H1 (cell line): ENCODE measurements around the gene CHDH. TPM values are rescaled to one million over a fixed set of nuclear protein-coding genes. Genes with fewer than 3 reads are reported as not detected.

ENCODE experiments used
- CTCF ChIA-PET: fragments of 300-600 bp; sonication (Branson Sonifier 250); formaldehyde crosslinking; loops from one replicate; lab custom pipeline; 2021; ENCODE audit not compliant: partially characterized antibody; lab: Charles Lee
- POLR2A ChIA-PET: fragments of 300-600 bp; sonication (Branson Sonifier 250); formaldehyde crosslinking; loops from one replicate; lab custom pipeline; 2021; ENCODE audit warnings: inconsistent platforms; ENCODE audit not compliant: partially characterized antibody; lab: Charles Lee
- DNase-seq, 2 experiments: peaks; one replicate each; pipeline versions ENCODE4 v3.0.0 to v3.0.0-alpha.2; 2010 to 2022; ENCODE audit warnings: low spot score in 2 of 2, low read depth in 1 of 2, mixed read lengths in 1 of 2
- FAIRE-seq: peaks from 2 replicates; lab custom pipeline; 2011; peaks lifted over from hg19 to GRCh38; lab: Jason Lieb, UNC
- H2AFZ ChIP-seq: 2 replicates; pipeline ENCODE4 v1.8.1; 2012; ENCODE audit warnings: low read length, inconsistent platforms
- H2AK5ac ChIP-seq: 2 replicates; pipeline ENCODE4 v1.6.1; 2013; ENCODE audit warnings: low read depth, low read length
- H2BK120ac ChIP-seq: replicated peaks from 2 replicates; pipeline ENCODE3; 2013; ENCODE audit warnings: low read depth, low read length, inconsistent platforms
- H2BK12ac ChIP-seq: 2 replicates; pipeline ENCODE4 v1.6.1; 2013; ENCODE audit warnings: low read depth, low read length
- H2BK15ac ChIP-seq: 2 replicates; pipeline ENCODE4 v1.6.1; 2013; ENCODE audit warnings: low read length
- H2BK20ac ChIP-seq: 2 replicates; pipeline ENCODE4 v1.6.1; 2013; ENCODE audit warnings: low read length
- H2BK5ac ChIP-seq: 2 replicates; pipeline ENCODE4 v1.6.1; 2013; ENCODE audit warnings: low read depth, low read length
- H3K14ac ChIP-seq: 2 replicates; pipeline ENCODE4 v1.6.1; 2013; ENCODE audit warnings: inconsistent platforms; ENCODE audit not compliant: insufficient read length
- H3K18ac ChIP-seq: 2 replicates; pipeline ENCODE4 v1.6.1; 2013; ENCODE audit warnings: low read length; ENCODE audit errors: extremely low read depth
- H3K23ac ChIP-seq: 2 replicates; pipeline ENCODE4 v1.6.1; 2013; ENCODE audit warnings: inconsistent platforms; ENCODE audit not compliant: insufficient read length
- H3K23me2 ChIP-seq: 2 replicates; pipeline ENCODE4 v1.6.1; 2013; ENCODE audit warnings: low read depth, low read length
- H3K27ac ChIP-seq: 2 replicates; pipeline ENCODE4 v1.6.1; 2011; ENCODE audit warnings: low read depth, low read length, inconsistent platforms
- H3K27me3 ChIP-seq, 4 experiments: replicated peaks in 1 of 4; 1 replicate in 1 of 4; 2 replicates in 3 of 4; pipeline versions ENCODE4 v1.6.1 to v1.8.1; 2011 to 2013; ENCODE audit warnings: low read length in 3 of 4, mild to moderate bottlenecking in 3 of 4, inconsistent platforms in 2 of 4, mixed read lengths in 2 of 4, moderate library complexity in 1 of 4; ENCODE audit not compliant: control insufficient read depth in 3 of 4, insufficient read depth in 3 of 4; ENCODE audit errors: extremely low read depth in 1 of 4
- H3K36me3 ChIP-seq, 4 experiments: 2 replicates each; pipeline versions ENCODE4 v1.6.1 to v1.8.1; 2011 to 2013; ENCODE audit warnings: mild to moderate bottlenecking in 4 of 4, low read length in 3 of 4, moderate library complexity in 2 of 4, control low read depth in 1 of 4, inconsistent platforms in 1 of 4; ENCODE audit not compliant: insufficient read depth in 4 of 4, control insufficient read depth in 2 of 4
- H3K4ac ChIP-seq: replicated peaks from 2 replicates; pipeline ENCODE3; 2013; ENCODE audit warnings: low read length, low read depth, mixed read lengths, inconsistent platforms; ENCODE audit not compliant: insufficient read length
- H3K4me1 ChIP-seq, 4 experiments: replicated peaks in 1 of 4; 1 replicate in 1 of 4; 2 replicates in 3 of 4; pipeline versions ENCODE4 v1.6.1 to v1.8.1; 2011 to 2013; ENCODE audit warnings: low read length in 3 of 4, inconsistent platforms in 2 of 4, mixed read lengths in 1 of 4; ENCODE audit not compliant: insufficient read depth in 4 of 4, control insufficient read depth in 3 of 4
- H3K4me2 ChIP-seq, 2 experiments: 2 replicates each; pipeline versions ENCODE4 v1.6.1 to v1.8.1; 2011 to 2013; ENCODE audit warnings: low read depth in 2 of 2, low read length in 2 of 2, control low read depth in 1 of 2, inconsistent platforms in 1 of 2, mild to moderate bottlenecking in 1 of 2; ENCODE audit not compliant: insufficient read depth in 1 of 2
- H3K4me3 ChIP-seq, 4 experiments: fragments of 200-600, 300-600 bp in 1 of 4; sonication (generic), shearing (Covaris generic), sonication (Bioruptor Twin) in 1 of 4; 2 replicates each; pipeline versions ENCODE4 v1.5.1 to v1.8.1; 2011 to 2016; ENCODE audit warnings: low read length in 4 of 4, low read depth in 3 of 4, control low read depth in 2 of 4, inconsistent platforms in 2 of 4, mild to moderate bottlenecking in 2 of 4, mixed read lengths in 1 of 4, moderate library complexity in 1 of 4; ENCODE audit not compliant: insufficient read depth in 2 of 4; ENCODE audit errors: extremely low read depth in 1 of 4
- H3K56ac ChIP-seq: replicated peaks from 2 replicates; pipeline ENCODE3; 2013; ENCODE audit warnings: low read depth, mild to moderate bottlenecking, mixed read lengths, low read length, inconsistent platforms; ENCODE audit not compliant: insufficient read length
- H3K79me1 ChIP-seq: 2 replicates; pipeline ENCODE4 v1.6.1; 2013; ENCODE audit warnings: low read depth, low read length, control low read depth
- H3K79me2 ChIP-seq, 2 experiments: 2 replicates each; pipeline versions ENCODE4 v1.6.1 to v1.8.1; 2012 to 2013; ENCODE audit warnings: low read length in 2 of 2, mild to moderate bottlenecking in 2 of 2, inconsistent platforms in 1 of 2; ENCODE audit not compliant: insufficient read depth in 2 of 2, control insufficient read depth in 1 of 2
- H3K9ac ChIP-seq, 4 experiments: replicated peaks in 1 of 4; 1 replicate in 1 of 4; 2 replicates in 3 of 4; pipeline versions ENCODE4 v1.6.1 to v1.8.1; 2011 to 2013; ENCODE audit warnings: low read depth in 3 of 4, low read length in 3 of 4, control low read depth in 2 of 4, mild to moderate bottlenecking in 2 of 4, moderate library complexity in 2 of 4, inconsistent platforms in 1 of 4; ENCODE audit errors: extremely low read depth in 1 of 4
- H3K9me3 ChIP-seq, 2 experiments: 2 replicates each; pipeline versions ENCODE4 v1.6.1 to v1.8.1; 2012 to 2013; ENCODE audit warnings: mild to moderate bottlenecking in 2 of 2, moderate library complexity in 2 of 2, control low read depth in 1 of 2, inconsistent platforms in 1 of 2, low read depth in 1 of 2, low read length in 1 of 2, mixed read lengths in 1 of 2; ENCODE audit not compliant: insufficient read depth in 2 of 2
- H4K20me1 ChIP-seq, 2 experiments: replicated peaks in 1 of 2; 2 replicates each; pipeline versions ENCODE3 to v1.8.1; 2011 to 2013; ENCODE audit warnings: inconsistent platforms in 2 of 2, low read length in 2 of 2, mild to moderate bottlenecking in 1 of 2; ENCODE audit not compliant: insufficient read depth in 2 of 2, control insufficient read depth in 1 of 2
- H4K5ac ChIP-seq: 2 replicates; pipeline ENCODE4 v1.6.1; 2013; ENCODE audit warnings: low read length, low read depth, mixed read lengths, inconsistent platforms; ENCODE audit not compliant: insufficient read length
- H4K8ac ChIP-seq: 2 replicates; pipeline ENCODE4 v1.8.0; 2013; ENCODE audit warnings: mild to moderate bottlenecking, moderate library complexity, low read length, inconsistent platforms; ENCODE audit not compliant: insufficient read depth; ENCODE audit errors: extremely low read depth
- H4K91ac ChIP-seq: replicated peaks from 2 replicates; pipeline ENCODE3; 2013; ENCODE audit warnings: low read length, mixed read lengths, inconsistent platforms; ENCODE audit not compliant: insufficient read length
- CEBPB ChIP-seq: IDR thresholded peaks from 2 replicates; pipeline ENCODE4 v1.6.1; 2012; ENCODE audit warnings: low read depth, low read length
- CREB1 ChIP-seq: IDR thresholded peaks from 2 replicates; pipeline ENCODE4 v1.6.1; 2012; ENCODE audit warnings: inconsistent platforms
- CTBP2 ChIP-seq: IDR thresholded peaks from 2 replicates; pipeline ENCODE4 v1.7.0; 2011; ENCODE audit warnings: borderline replicate concordance, mild to moderate bottlenecking, moderate library complexity, mixed read lengths, low read length; ENCODE audit not compliant: insufficient read depth, insufficient read length
- HDAC2 ChIP-seq, 2 experiments: fragments of 300-600 bp in 1 of 2; sonication (generic) in 1 of 2; IDR thresholded peaks; 2 replicates each; pipeline ENCODE4 v1.6.1; 2011 to 2012; ENCODE audit warnings: low read depth in 2 of 2, low read length in 2 of 2, mild to moderate bottlenecking in 2 of 2, moderate library complexity in 2 of 2, borderline replicate concordance in 1 of 2, inconsistent platforms in 1 of 2
- PHF8 ChIP-seq: fragments of 200-600 bp; sonication (generic); conservative IDR thresholded peaks from 2 replicates; pipeline ENCODE4 v1.7.1; 2012; ENCODE audit warnings: low read depth, mild to moderate bottlenecking, inconsistent platforms, low read length, moderate library complexity
- TCF12 ChIP-seq: IDR thresholded peaks from 2 replicates; pipeline ENCODE4 v1.6.1; 2011; ENCODE audit warnings: low read depth, mild to moderate bottlenecking, low read length
- WGBS, 2 experiments: shearing (Covaris generic) in 1 of 2; methylation state at CpG; one replicate each; pipeline versions ENCODE4 v1.1.6 to v1.1.7; 2013 to 2015; ENCODE audit warnings: low lambda C conversion rate in 2 of 2, mixed read lengths in 2 of 2, inconsistent platforms in 1 of 2, low coverage in 1 of 2, missing lambda C conversion rate in 1 of 2; ENCODE audit not compliant: insufficient replicate concordance in 2 of 2, insufficient coverage in 1 of 2, insufficient read length in 1 of 2; ENCODE audit errors: extremely low coverage in 1 of 2, missing lambda C conversion rate in 1 of 2; 5-methylcytosine and 5-hydroxymethylcytosine counted together
- polyA plus RNA-seq, 7 experiments: library from polyadenylated mRNA; depleted of rRNA in 3 of 7; stranded (reverse) in 5 of 7; unstranded in 2 of 7; fragments of >200 nt in 5 of 7; fragments of 200-250 nt in 2 of 7; gene quantifications; 1 replicate in 5 of 7; 2 replicates in 1 of 7; 4 replicates in 1 of 7; pipeline versions ENCODE4 v1.2.1 to v1.2.3, GENCODE V29; 2011 to 2013; ENCODE audit warnings: missing spikeins in 2 of 7, mixed read lengths in 2 of 7
- total RNA-seq: library from RNA; stranded (reverse); fragmentation: NEBNext Ultra II Directional; extraction: Animal tissue kit (Norgen Biotek cat#: 25700); gene quantifications from 2 replicates; pipeline ENCODE4 v1.2.1, GENCODE V29; 2021

Gene CHDH
- total and polyA plus RNA-seq, 2 of the 8 experiments (the other 6 are each of a cell fraction or from before 2014, with no cell fraction given): 4.9 to 10.3 TPM

DNA sequence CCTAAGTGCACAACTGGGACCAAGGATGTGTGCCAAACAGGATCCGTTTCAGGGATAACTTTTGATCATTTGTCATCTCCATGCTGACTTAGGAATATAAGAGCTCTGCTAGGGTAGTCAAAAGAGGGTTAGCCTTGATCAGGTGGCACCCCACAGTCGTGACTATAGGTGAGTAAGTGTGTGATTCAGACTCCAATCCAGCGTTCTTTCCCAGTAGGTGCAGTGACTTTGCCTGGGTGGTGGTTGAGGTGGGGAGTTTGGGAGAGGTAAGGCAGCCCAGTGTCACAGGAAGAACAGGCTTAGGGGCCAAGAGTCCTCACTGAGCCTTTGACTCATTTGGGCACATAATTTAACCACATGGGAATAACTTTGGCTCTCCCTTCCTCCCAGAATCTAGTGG is 51.0 kb downstream of the CHDH start:
- Histone ChIP-seq H2BK15ac (no peak overlapping the region), H2BK5ac (no peak overlapping the region), H3K4me3 (no peak overlapping the region), H3K27ac (no peak overlapping the region), H2AK5ac (no peak overlapping the region), H3K18ac (no peak overlapping the region), H3K23me2 (no peaks in the 10 kb centered on the region), H4K91ac (no peak overlapping the region), H3K79me2 (no peaks in the 10 kb centered on the region), H3K14ac (no peak overlapping the region), H3K27me3 (no peaks in the 10 kb centered on the region), H3K4ac (no peak overlapping the region), H3K4me2 (no peak overlapping the region), H3K36me3 (no peaks in the 10 kb centered on the region), H3K4me1 (peaks cover 0 to 5% (median 1%) of the 10 kb centered on the region in 4 experiments; a peak in 3 of 7 replicates), H3K9ac (no peak overlapping the region), H3K23ac (no peak overlapping the region), H4K5ac (no peak overlapping the region), H2BK12ac (no peak overlapping the region), H3K56ac (no peak overlapping the region), H3K9me3 (no peaks in the 10 kb centered on the region), H2BK120ac (no peak overlapping the region), H2AFZ (no peak overlapping the region), H4K8ac (no peak overlapping the region), H3K79me1 (no peaks in the 10 kb centered on the region), H4K20me1 (no peaks in the 10 kb centered on the region), H2BK20ac (no peak overlapping the region)
- FAIRE-seq (no peak), DNase-seq (no peak)
- WGBS, 2 experiments: 59% methylated on average over 3 of the region's 3 CpGs; no CpG with 5 or more reads in 1 of the 2 experiments
- POLR2A ChIA-PET: no interaction called here
- no peak for TF ChIP-seq CTBP2
- no peak for TF ChIP-seq TCF12
- no peak for TF ChIP-seq CREB1
- no peak for TF ChIP-seq PHF8
- TF ChIP-seq CEBPB: no peak
- TF ChIP-seq HDAC2 (IDR thresholded peaks at IDR 0.05; ENCODE audit: borderline replicate concordance in 1 of 2, low read depth in 2 of 2, low read length in 2 of 2): no peak
- CTCF ChIA-PET: interaction anchor here (0.6 to 2.4 kb wide), 6 partner anchors 8 to 495 kb away, joined by 3 to 6 read pairs (median 3); no protein-coding TSS in a partner anchor
